Lower lobe of right lung (tissue), 2 donors: ENCODE measurements around the gene FBN1. TPM values are rescaled to one million over a fixed set of nuclear protein-coding genes. Genes with fewer than 3 reads are reported as not detected.

Experiments
- ATAC-seq, 2 donors: fragments of 200-7000 bp; cut with Tn5 transposase; one replicate each; pipeline ENCODE4 v1.9.1; 2020 to 2022; ENCODE audit warnings: mild to moderate bottlenecking in 2 of 2, moderate library complexity in 2 of 2
- DNase-seq: peaks from one replicate; pipeline ENCODE4 v3.0.0-alpha.2; 2020
- H3K27ac ChIP-seq: fragments of 200-600 bp; one replicate; pipeline ENCODE4 v1.8.0; 2022
- H3K27me3 ChIP-seq: fragments of 200-600 bp; one replicate; pipeline ENCODE4 v1.8.0; 2022; ENCODE audit warnings: low read depth
- H3K36me3 ChIP-seq: fragments of 200-600 bp; one replicate; pipeline ENCODE4 v1.8.0; 2022; ENCODE audit warnings: mild to moderate bottlenecking
- H3K4me1 ChIP-seq: fragments of 200-600 bp; one replicate; pipeline ENCODE4 v1.8.0; 2022
- H3K4me3 ChIP-seq: fragments of 200-600 bp; one replicate; pipeline ENCODE4 v1.8.0; 2022; ENCODE audit warnings: mild to moderate bottlenecking
- H3K9me3 ChIP-seq: fragments of 200-600 bp; one replicate; pipeline ENCODE4 v1.8.0; 2022
- intact Hi-C: fragments of 100-400 bp; cut with DNase I; formaldehyde crosslinking; loops from one replicate; pipeline ENCODE4 v1.11.0; 2022
- total RNA-seq: library from RNA; stranded (reverse); fragmentation: NEBNext Ultra II Directional; extraction: Animal tissue kit (Norgen Biotek cat#: 25700); gene quantifications from one replicate; pipeline ENCODE4 v1.2.1, GENCODE V29; 2021
- TF ChIP-seq, protein P1 (sequence below): fragments of 200-600 bp; IDR thresholded peaks from one replicate; pipeline ENCODE4 v1.8.0; 2022; ENCODE audit warnings: antibody characterized with exemption, mild to moderate bottlenecking
- donor health status: DM: no; HTN: yes; CAD: no; lungs with severe emphysema.

Gene FBN1
- total RNA-seq, 1 donor from 2014 or later: 75.3 TPM

DNA sequence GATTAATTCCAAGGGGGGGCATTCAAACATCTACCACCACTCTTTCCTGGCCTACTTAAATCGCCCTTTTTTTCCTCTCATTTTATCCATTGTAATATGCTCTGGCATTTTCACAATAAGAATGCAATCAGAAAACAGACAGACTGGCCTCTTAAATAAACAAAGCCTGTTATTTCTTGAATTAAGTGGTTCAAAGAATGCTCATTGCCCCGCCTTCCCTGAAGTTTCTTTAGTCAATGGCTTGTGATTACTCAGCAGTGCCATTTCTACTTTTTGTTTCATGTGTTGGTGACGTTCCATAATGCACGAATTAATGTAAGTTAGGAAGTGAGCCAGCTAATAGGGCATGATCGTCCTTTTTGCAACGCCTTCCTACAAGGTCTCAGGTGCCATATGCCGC, 68.0 kb downstream of the FBN1 start:
- TF ChIP-seq, protein P1, sequence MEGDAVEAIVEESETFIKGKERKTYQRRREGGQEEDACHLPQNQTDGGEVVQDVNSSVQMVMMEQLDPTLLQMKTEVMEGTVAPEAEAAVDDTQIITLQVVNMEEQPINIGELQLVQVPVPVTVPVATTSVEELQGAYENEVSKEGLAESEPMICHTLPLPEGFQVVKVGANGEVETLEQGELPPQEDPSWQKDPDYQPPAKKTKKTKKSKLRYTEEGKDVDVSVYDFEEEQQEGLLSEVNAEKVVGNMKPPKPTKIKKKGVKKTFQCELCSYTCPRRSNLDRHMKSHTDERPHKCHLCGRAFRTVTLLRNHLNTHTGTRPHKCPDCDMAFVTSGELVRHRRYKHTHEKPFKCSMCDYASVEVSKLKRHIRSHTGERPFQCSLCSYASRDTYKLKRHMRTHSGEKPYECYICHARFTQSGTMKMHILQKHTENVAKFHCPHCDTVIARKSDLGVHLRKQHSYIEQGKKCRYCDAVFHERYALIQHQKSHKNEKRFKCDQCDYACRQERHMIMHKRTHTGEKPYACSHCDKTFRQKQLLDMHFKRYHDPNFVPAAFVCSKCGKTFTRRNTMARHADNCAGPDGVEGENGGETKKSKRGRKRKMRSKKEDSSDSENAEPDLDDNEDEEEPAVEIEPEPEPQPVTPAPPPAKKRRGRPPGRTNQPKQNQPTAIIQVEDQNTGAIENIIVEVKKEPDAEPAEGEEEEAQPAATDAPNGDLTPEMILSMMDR: no peak
- Histone ChIP-seq H3K27me3 (no peaks in the 10 kb centered on the region), H3K27ac (no peak overlapping the region), H3K9me3 (no peaks in the 10 kb centered on the region), H3K4me1 (peaks cover 11% of the 10 kb centered on the region), H3K36me3 (no peaks in the 10 kb centered on the region), H3K4me3 (no peak overlapping the region)
- ATAC-seq (no peak), DNase-seq (no peak)
- intact Hi-C loops: no loop called here

GRCh38 chr15:48574187-48574586, 71.3 kb downstream of the FBN1 start:
- intact Hi-C loops: no loop called here
- ATAC-seq (no peak), DNase-seq (no peak)
- Histone ChIP-seq H3K27ac (no peak overlapping the region), H3K9me3 (no peaks in the 10 kb centered on the region), H3K36me3 (no peaks in the 10 kb centered on the region), H3K27me3 (no peaks in the 10 kb centered on the region), H3K4me1 (peaks cover under 1% of the 10 kb centered on the region), H3K4me3 (no peak overlapping the region)
- TF ChIP-seq, protein P1: no peak

- DNase-seq (no peak), ATAC-seq (no peak)
- TF ChIP-seq, protein P1: no peak
- Histone ChIP-seq H3K4me3 (no peak overlapping the region), H3K4me1 (no peaks in the 10 kb centered on the region), H3K36me3 (no peaks in the 10 kb centered on the region), H3K27me3 (no peaks in the 10 kb centered on the region), H3K9me3 (no peaks in the 10 kb centered on the region), H3K27ac (no peak overlapping the region)
- intact Hi-C loops: no loop called here
Observed at GRCh38 chr15:48573780-48574179, 71.7 kb downstream of the FBN1 start.

DNA sequence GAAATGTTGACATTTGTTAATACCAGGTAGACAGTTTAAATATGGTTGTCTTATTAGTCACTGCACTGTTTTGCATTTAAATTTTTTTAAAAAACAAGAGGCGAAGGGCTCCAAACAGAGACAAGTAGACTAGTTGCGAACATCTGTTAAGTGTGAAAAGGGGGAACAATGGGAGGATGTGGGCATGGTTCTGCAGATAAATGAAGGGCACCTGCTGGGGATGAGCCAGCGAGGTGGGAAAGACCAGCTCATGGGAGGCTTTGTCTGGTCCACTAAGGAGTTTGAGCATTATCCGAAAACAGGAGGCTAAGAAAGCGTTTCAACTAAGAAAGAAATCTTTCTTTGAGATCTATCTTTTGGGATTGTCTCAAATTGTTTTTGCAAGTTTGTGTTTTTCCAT, 72.7 kb downstream of the FBN1 start:
- no peak for DNase-seq

DNA sequence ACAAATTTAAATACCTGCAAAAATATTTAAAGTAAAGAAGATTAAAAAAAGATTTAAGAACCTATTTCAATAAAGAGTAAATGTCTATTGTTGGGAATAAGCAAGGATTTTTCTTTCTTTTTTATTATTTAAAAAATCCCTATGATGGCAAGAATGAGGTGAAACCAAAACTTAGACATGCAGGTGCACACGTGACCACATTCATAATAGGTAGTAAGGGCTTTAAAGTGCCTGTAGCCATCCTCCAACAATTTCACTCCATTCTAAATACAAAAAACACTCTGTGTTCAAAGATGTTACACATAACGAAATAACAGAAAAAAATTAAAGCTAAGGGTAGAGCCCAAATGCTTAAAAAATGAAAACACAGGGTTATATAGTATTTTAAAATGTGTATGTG, 74.0 kb downstream of the FBN1 start:
- no peak for DNase-seq
- TF ChIP-seq, protein P1: no peak
- Histone ChIP-seq H3K4me1 (no peaks in the 10 kb centered on the region), H3K27ac (no peak overlapping the region), H3K36me3 (no peaks in the 10 kb centered on the region), H3K27me3 (no peaks in the 10 kb centered on the region), H3K9me3 (no peaks in the 10 kb centered on the region), H3K4me3 (no peak overlapping the region)
- intact Hi-C loops: no loop called here
- ATAC-seq: no peak

More for the DNA sequence above, 72.7 kb downstream of the FBN1 start:
- intact Hi-C loops: no loop called here
- Histone ChIP-seq H3K4me1 (no peaks in the 10 kb centered on the region), H3K27me3 (no peaks in the 10 kb centered on the region), H3K9me3 (no peaks in the 10 kb centered on the region), H3K27ac (no peak overlapping the region), H3K4me3 (no peak overlapping the region), H3K36me3 (no peaks in the 10 kb centered on the region)
- ATAC-seq: no peak
- TF ChIP-seq, protein P1: no peak

- no peak for DNase-seq
- no peak for ATAC-seq
- intact Hi-C loops: no loop called here
Observed at GRCh38 chr15:48570822-48571221, 74.7 kb downstream of the FBN1 start.

More at GRCh38 chr15:48570822-48571221, 74.7 kb downstream of the FBN1 start:
- Histone ChIP-seq H3K4me1 (peaks cover 3% of the 10 kb centered on the region), H3K27ac (no peak overlapping the region), H3K27me3 (no peaks in the 10 kb centered on the region), H3K36me3 (no peaks in the 10 kb centered on the region), H3K4me3 (no peak overlapping the region), H3K9me3 (no peaks in the 10 kb centered on the region)
- TF ChIP-seq, protein P1: no peak
